GM06990 (cell line): ENCODE data around the gene NAV3.
A peak's percentile ranks its signal among the peaks of the same experiment; 100 is the strongest.

Source experiments
- DNase-seq: peaks from one replicate; pipeline ENCODE4 v3.0.0-alpha.2; 2011; ENCODE audit not compliant: insufficient read length; ENCODE audit errors: extremely low read depth
- H3K27me3 ChIP-seq: replicated peaks from 2 replicates; pipeline ENCODE4 v1.6.0; 2011; ENCODE audit warnings: low read length; ENCODE audit not compliant: control insufficient read depth, insufficient read depth
- H3K36me3 ChIP-seq: 2 replicates; pipeline ENCODE4 v1.5.1; 2011; ENCODE audit warnings: low read length; ENCODE audit not compliant: control insufficient read depth, insufficient read depth
- H3K4me3 ChIP-seq: replicated peaks from 2 replicates; pipeline ENCODE4 v1.5.1; 2011; ENCODE audit warnings: low read depth, mild to moderate bottlenecking, control low read depth, low read length
- CTCF ChIP-seq: IDR thresholded peaks from 2 replicates; pipeline ENCODE4 v1.5.1; 2011; ENCODE audit warnings: low read length, control low read depth, mild to moderate bottlenecking, inconsistent platforms; ENCODE audit not compliant: insufficient read depth, poor library complexity, severe bottlenecking

NAV3 gene

DNA sequence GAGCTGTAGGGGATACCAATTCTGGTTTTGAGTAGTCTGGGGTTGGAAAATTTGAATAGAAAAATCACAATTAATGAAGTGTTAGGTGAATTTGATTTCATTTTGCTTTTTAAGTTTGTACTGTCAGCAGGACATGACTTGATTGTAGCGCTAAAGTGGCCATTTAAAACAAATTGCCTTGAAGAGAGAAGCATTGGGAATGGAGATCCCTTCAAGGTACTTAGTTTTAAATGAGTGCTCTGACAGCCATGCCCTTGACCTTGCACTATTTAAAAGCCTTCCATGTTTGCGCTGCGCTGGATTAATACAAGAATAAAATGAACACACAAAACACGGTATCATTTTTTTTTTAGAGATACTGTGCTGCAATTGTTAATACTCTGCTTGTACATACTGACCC, 345.9 kb downstream of the NAV3 start:
- no peak for DNase-seq
- no peak for TF ChIP-seq CTCF
- Histone ChIP-seq H3K4me3 (no peak overlapping the region), H3K36me3 (no peaks in the 10 kb centered on the region), H3K27me3 (no peaks in the 10 kb centered on the region)

- Histone ChIP-seq H3K36me3 (no peaks in the 10 kb centered on the region), H3K4me3 (no peak overlapping the region), H3K27me3 (no peaks in the 10 kb centered on the region)
- TF ChIP-seq CTCF: no peak
- no peak for DNase-seq
These were observed 346.6 kb downstream of the NAV3 start for GRCh38 chr12:78177298-78177697.

GRCh38 chr12:78179346-78179745, 348.7 kb downstream of the NAV3 start:
- TF ChIP-seq CTCF: no peak
- DNase-seq: no peak
- Histone ChIP-seq H3K4me3 (no peak overlapping the region), H3K36me3 (no peaks in the 10 kb centered on the region), H3K27me3 (no peaks in the 10 kb centered on the region)

DNA sequence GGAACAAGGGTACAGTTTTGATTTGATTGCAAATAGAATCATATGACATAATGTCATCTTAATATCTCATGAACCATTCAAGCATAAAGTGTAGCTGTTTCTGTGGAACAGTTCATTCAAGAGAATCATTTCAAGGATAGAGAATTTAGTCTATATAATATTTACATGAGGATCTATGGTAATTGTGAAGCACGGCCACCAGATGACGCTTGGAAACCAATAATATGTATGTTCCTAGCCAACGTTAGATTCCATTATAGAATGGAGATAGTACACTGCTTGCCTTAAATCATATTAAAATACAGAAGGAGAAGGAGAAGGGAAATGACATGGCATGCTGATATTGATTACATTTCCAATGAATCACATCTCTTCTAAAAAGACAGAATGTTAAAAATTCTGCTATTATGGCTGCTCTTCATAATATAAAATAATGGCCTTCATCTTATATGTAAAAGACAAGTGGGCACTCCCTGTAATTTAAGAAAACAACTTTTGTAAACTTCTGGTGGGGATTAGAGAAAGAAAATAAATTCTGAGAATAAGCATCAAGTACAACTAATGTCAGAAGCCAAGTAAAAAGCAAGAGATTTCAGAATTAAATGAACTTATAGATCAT, 351.0 kb downstream of the NAV3 start:
- DNase-seq: no peak
- Histone ChIP-seq H3K27me3 (no peaks in the 10 kb centered on the region), H3K36me3 (no peaks in the 10 kb centered on the region), H3K4me3 (no peak overlapping the region)
- TF ChIP-seq CTCF: peak; percentile 43

GRCh38 chr12:78183824-78184223, 353.1 kb downstream of the NAV3 start:
- no peaks in the 10 kb centered on the region for H3K27me3 ChIP-seq
- no peak for DNase-seq
- no peaks in the 10 kb centered on the region for H3K36me3 ChIP-seq
- no peak for TF ChIP-seq CTCF
- no peak overlapping the region for H3K4me3 ChIP-seq

DNA sequence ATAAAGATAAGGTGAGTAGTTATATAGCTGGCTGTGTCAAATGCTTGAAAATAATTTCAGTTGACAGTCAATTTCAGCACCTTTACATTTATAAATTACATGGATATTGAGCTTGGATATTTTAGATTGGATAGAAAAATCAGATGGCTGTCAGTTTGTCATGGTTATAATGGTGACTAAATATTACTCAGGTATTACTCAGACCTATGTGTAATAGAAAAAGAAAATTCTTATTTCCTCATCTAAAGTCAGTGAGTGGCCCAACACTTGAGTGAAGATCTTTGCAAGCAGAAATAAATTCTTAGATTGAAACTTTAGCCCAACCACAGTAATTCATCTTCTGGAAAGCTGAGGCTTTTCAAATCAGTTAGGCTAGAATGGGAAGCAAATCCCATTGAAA, 354.4 kb downstream of the NAV3 start:
- Histone ChIP-seq H3K4me3 (no peak overlapping the region), H3K36me3 (no peaks in the 10 kb centered on the region), H3K27me3 (no peaks in the 10 kb centered on the region)
- no peak for DNase-seq
- TF ChIP-seq CTCF: no peak
